ENCODE results near the gene CYP2F1.

CYP2F1 gene, protein sequence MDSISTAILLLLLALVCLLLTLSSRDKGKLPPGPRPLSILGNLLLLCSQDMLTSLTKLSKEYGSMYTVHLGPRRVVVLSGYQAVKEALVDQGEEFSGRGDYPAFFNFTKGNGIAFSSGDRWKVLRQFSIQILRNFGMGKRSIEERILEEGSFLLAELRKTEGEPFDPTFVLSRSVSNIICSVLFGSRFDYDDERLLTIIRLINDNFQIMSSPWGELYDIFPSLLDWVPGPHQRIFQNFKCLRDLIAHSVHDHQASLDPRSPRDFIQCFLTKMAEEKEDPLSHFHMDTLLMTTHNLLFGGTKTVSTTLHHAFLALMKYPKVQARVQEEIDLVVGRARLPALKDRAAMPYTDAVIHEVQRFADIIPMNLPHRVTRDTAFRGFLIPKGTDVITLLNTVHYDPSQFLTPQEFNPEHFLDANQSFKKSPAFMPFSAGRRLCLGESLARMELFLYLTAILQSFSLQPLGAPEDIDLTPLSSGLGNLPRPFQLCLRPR

DNA sequence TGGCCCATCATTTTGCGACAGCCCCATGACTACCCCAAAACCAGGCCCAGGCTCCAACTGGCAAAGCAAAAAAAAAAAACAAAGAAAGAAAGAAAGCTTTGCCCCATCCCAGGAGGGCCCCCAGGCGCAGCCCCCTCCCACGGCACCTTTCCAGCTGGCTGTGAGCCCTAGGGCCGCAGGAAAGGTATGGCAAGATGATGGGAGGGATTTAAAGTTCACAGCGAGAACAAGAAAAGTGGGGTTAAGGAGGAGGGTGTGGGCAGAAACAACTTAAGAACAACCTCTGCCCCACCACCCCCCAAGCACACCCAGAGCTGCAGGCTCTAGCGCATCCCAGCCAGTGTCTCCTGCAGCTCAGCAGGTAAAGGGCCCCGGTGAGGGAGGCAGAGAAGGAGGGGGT lies at the start of gene CYP2F1:
Gene CYP2F1 (plus strand): TSS at position 301 of the 400 bp plus-strand sequence. CDS start 1,757 bp downstream, outside the sequence.
- TF ChIP-seq, protein P1, sequence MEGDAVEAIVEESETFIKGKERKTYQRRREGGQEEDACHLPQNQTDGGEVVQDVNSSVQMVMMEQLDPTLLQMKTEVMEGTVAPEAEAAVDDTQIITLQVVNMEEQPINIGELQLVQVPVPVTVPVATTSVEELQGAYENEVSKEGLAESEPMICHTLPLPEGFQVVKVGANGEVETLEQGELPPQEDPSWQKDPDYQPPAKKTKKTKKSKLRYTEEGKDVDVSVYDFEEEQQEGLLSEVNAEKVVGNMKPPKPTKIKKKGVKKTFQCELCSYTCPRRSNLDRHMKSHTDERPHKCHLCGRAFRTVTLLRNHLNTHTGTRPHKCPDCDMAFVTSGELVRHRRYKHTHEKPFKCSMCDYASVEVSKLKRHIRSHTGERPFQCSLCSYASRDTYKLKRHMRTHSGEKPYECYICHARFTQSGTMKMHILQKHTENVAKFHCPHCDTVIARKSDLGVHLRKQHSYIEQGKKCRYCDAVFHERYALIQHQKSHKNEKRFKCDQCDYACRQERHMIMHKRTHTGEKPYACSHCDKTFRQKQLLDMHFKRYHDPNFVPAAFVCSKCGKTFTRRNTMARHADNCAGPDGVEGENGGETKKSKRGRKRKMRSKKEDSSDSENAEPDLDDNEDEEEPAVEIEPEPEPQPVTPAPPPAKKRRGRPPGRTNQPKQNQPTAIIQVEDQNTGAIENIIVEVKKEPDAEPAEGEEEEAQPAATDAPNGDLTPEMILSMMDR (IDR thresholded peaks at IDR 0.05; ENCODE audit: borderline replicate concordance, insufficient read depth, low read depth, low read length) = no peak
- H3K4me3 ChIP-seq (ENCODE audit: low read depth, low read length) = no peak within 1 kb of the TSS

- TF ChIP-seq, protein P1 (IDR thresholded peaks at IDR 0.05; ENCODE audit: borderline replicate concordance, insufficient read depth, low read depth, low read length) = no peak
- H3K4me3 ChIP-seq (ENCODE audit: low read depth, low read length) = no peak overlapping the region
Observed at GRCh38 chr19:41064974-41065569, 49.2 kb upstream of the CYP2F1 start.

DNA sequence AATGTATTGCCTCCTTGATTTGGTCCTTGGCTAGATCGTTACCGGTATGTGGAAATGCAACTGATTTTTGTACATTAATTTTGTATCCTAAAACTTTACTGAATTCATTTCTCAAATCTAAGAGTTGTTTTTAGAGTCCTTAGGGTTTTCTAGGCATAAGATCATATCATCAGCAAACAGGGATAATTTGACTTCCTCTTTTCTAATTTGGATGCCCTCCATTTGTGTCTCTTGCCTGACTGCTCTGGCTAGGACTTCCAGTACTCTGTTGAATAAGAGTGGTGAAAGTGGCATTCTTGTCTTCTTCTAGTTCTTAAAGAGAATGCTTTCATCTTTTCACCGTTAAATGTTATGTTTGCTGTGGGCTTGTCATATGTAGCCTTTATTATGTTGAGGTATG lies 37.9 kb upstream of the CYP2F1 start:
- TF ChIP-seq, protein P1 (IDR thresholded peaks at IDR 0.05; ENCODE audit: borderline replicate concordance, insufficient read depth, low read depth, low read length) = no peak
- H3K4me3 ChIP-seq (ENCODE audit: low read depth, low read length) = no peak overlapping the region

- TF ChIP-seq, protein P1 (IDR thresholded peaks at IDR 0.05; ENCODE audit: borderline replicate concordance, insufficient read depth, low read depth, low read length) = no peak
- no peak overlapping the region for H3K4me3 ChIP-seq (ENCODE audit: low read depth, low read length)
Observed at GRCh38 chr19:41083516-41083915, 30.7 kb upstream of the CYP2F1 start.

- no peak overlapping the region for H3K4me3 ChIP-seq (ENCODE audit: low read depth, low read length)
- TF ChIP-seq, protein P1 (IDR thresholded peaks at IDR 0.05; ENCODE audit: borderline replicate concordance, insufficient read depth, low read depth, low read length) = no peak
Observed at GRCh38 chr19:41085748-41086415, 28.4 kb upstream of the CYP2F1 start.

GRCh38 chr19:41088151-41088550 lies 26.1 kb upstream of the CYP2F1 start, which contains the start of gene CYP2A13:
TSS of gene CYP2A13 (plus strand) at chr19:41088451. CDS start at chr19:41088472, 21 bp downstream.
- TF ChIP-seq, protein P1 (IDR thresholded peaks at IDR 0.05; ENCODE audit: borderline replicate concordance, insufficient read depth, low read depth, low read length) = no peak
- no peak within 1 kb of the TSS for H3K4me3 ChIP-seq (ENCODE audit: low read depth, low read length)

Measured in GM12875 (cell line).